ENCODE results near the gene VEPH1.

Gene VEPH1

DNA sequence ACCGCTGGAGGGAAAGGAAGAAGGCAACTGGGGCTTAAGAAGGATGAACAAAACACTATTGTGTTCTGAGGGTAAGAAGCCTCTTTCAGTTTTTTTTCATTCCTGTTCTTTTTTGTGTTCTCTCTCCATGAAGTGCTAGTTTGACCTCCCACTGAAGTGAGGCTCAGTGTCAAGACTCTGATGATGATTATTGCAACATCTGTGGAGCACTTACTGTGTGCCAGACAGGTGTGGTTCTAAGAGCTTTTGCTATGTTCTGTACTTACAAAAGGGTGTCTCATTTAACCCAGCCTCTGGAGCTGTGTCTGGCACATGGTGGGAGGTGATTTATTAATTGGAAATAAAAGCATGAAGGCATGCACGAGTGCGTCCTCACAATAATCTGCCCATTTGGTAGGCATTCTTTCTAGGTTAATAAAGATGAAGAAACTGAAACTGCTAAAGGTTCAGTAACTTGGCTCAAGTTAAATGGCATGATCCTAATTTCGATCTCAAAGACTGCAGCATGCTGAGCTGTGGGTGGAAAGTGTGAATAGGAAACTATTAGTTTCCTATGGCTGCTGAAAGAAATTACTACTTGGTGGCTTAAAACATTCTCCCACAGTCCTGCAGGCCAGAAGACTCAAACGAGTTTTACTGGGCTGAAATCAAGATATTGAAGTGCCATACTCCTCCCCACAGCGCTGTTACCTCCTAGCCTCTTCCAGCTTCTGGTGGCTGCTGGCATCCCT is 38.5 kb upstream of the VEPH1 start:
- H3K4me3 ChIP-seq (ENCODE audit: low read depth, low read length): no peak overlapping the region
- TF ChIP-seq, protein P1, sequence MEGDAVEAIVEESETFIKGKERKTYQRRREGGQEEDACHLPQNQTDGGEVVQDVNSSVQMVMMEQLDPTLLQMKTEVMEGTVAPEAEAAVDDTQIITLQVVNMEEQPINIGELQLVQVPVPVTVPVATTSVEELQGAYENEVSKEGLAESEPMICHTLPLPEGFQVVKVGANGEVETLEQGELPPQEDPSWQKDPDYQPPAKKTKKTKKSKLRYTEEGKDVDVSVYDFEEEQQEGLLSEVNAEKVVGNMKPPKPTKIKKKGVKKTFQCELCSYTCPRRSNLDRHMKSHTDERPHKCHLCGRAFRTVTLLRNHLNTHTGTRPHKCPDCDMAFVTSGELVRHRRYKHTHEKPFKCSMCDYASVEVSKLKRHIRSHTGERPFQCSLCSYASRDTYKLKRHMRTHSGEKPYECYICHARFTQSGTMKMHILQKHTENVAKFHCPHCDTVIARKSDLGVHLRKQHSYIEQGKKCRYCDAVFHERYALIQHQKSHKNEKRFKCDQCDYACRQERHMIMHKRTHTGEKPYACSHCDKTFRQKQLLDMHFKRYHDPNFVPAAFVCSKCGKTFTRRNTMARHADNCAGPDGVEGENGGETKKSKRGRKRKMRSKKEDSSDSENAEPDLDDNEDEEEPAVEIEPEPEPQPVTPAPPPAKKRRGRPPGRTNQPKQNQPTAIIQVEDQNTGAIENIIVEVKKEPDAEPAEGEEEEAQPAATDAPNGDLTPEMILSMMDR (IDR thresholded peaks at IDR 0.05; ENCODE audit: insufficient read depth, low read depth, low read length, missing control alignments): no peak
- DNase-seq (ENCODE audit: low read depth): no peak

DNA sequence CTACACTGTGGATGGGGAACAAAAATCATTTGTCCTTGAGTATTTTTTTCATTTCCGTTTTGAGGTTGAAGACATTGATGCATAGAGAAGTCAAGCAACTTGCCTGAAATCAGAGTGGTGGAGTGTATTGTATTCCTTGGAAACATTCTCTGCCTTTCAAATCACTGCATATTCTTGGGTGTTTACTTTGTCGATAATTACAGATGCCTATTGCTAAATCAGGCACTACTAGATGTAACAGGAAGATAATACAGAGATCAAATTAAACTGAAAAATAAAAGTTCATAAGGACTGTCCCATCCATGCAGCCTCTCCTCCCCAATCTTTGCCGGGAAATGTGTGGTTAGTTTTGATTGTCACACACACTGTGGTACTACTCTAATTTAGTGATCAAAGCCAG is 37.4 kb upstream of the VEPH1 start:
- TF ChIP-seq, protein P1 (IDR thresholded peaks at IDR 0.05; ENCODE audit: insufficient read depth, low read depth, low read length, missing control alignments): no peak
- DNase-seq (ENCODE audit: low read depth): no peak
- H3K4me3 ChIP-seq (ENCODE audit: low read depth, low read length): no peak overlapping the region

- no peak overlapping the region for H3K4me3 ChIP-seq (ENCODE audit: low read depth, low read length)
- no peak for DNase-seq (ENCODE audit: low read depth)
- TF ChIP-seq, protein P1 (IDR thresholded peaks at IDR 0.05; ENCODE audit: insufficient read depth, low read depth, low read length, missing control alignments): no peak
Observed at GRCh38 chr3:157535667-157536066, 32.5 kb upstream of the VEPH1 start.

DNA sequence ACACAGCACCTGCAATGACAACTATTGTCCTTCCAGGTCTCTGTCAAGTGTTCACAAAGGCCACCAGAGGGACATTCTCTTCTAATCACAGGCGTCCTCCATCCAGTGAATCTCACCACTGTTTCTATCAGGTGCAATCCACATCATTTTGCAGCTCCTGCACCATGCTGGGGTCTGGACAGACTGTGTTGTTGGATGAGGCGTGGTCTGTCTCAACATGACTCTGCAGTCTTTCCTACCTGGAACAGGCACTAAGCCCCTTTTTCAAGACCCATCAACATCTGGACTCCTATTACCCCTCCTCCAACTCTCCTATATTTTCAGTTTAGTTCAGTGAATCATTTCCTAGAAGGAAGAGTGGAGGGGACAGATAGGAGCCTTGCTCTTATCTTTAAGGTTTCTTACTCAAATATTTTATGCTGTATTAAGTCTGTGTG is 31.5 kb upstream of the VEPH1 start:
- DNase-seq (ENCODE audit: low read depth): no peak
- TF ChIP-seq, protein P1 (IDR thresholded peaks at IDR 0.05; ENCODE audit: insufficient read depth, low read depth, low read length, missing control alignments): no peak

GRCh38 chr3:157533298-157534070 is 30.3 kb upstream of the VEPH1 start:
- TF ChIP-seq, protein P1 (IDR thresholded peaks at IDR 0.05; ENCODE audit: insufficient read depth, low read depth, low read length, missing control alignments): no peak
- no peak overlapping the region for H3K4me3 ChIP-seq (ENCODE audit: low read depth, low read length)
- DNase-seq (ENCODE audit: low read depth): no peak

More for the DNA sequence above, 31.5 kb upstream of the VEPH1 start:
- no peak overlapping the region for H3K4me3 ChIP-seq (ENCODE audit: low read depth, low read length)

- TF ChIP-seq, protein P1 (IDR thresholded peaks at IDR 0.05; ENCODE audit: insufficient read depth, low read depth, low read length, missing control alignments): peak; percentile 71
- H3K4me3 ChIP-seq (ENCODE audit: low read depth, low read length): no peak overlapping the region
- DNase-seq (ENCODE audit: low read depth): peak; percentile 66
Observed at GRCh38 chr3:157532529-157533297, 29.5 kb upstream of the VEPH1 start.
